HG03064 (cell line): Measurements from ENCODE around the gene PGK2.

Experiments
- ATAC-seq: cut with Tn5 transposase; IDR thresholded peaks from one replicate; pipeline ENCODE4 v1.9.1; 2021; ENCODE audit warnings: low read depth; ENCODE audit not compliant: unreplicated experiment

Gene PGK2

DNA sequence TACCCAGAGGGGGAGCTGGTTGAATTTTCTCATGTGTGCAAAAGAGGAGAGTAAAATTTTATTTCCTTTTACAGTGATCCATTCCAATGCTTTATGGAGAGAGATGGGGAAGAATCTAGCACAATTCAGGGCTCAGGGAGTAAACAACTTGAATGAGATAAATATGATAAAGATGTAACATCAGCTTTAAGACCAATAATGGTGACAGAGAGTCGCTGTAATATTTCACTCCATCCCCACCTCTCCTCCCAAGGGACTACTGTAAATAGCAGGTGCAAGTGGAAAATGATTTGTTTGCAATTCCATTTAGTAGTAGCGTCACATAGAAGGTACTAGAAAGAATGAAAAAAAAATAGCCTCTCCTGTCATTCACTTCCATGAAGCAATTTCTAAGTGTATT lies 47.7 kb downstream of the PGK2 start:
- no peak for ATAC-seq

DNA sequence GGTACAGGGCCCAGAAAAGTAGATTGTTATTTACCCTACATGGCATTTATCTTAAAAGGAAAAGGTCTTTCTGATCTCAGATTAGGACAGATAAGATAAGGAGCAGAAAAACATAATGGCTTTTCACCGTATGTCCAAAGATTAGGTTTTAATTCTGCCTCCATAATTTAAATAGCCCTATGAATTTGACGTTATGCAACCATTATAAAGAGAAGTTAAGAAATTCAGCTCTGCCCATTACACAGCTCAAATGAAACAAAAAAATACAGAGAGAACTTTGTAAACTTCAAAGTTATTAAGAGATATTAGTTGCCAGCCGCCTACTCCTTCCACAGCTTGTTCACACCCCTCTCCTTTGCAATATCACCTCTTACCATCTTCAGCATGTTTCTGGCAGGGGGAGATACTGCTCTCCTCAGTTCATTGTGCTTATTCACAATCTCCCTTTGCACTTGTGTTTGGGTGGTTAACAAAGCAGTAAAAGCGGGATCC lies 51.0 kb downstream of the PGK2 start:
- no peak for ATAC-seq
